ENCODE results near the gene KCTD6.
"Not testable (repeated sequence)": the region's sequence is repeated elsewhere in the genome, so short reads cannot be mapped to it uniquely, and the experiment has no call there.

Gene KCTD6

GRCh38 chr3:58524326-58524888, 32.5 kb downstream of the KCTD6 start:
- DNase-seq (ENCODE audit: low read depth in 2 of 2), result no peak

GRCh38 chr3:58526515-58526957, 34.6 kb downstream of the KCTD6 start:
- no peak for DNase-seq (ENCODE audit: low read depth in 2 of 2)

GRCh38 chr3:58527440-58527839, 35.5 kb downstream of the KCTD6 start:
- DNase-seq (ENCODE audit: low read depth in 2 of 2), result not testable (repeated sequence)

- no peak for DNase-seq (ENCODE audit: low read depth in 2 of 2)
These were observed 36.7 kb downstream of the KCTD6 start for GRCh38 chr3:58528629-58529028.

GRCh38 chr3:58529516-58530353, 37.8 kb downstream of the KCTD6 start:
- DNase-seq (ENCODE audit: low read depth in 2 of 2), result no peak

- DNase-seq (ENCODE audit: low read depth in 2 of 2), result no peak
These were observed 38.5 kb downstream of the KCTD6 start for GRCh38 chr3:58530354-58530865.

- DNase-seq (ENCODE audit: low read depth in 2 of 2), result no peak
These were observed 39.7 kb downstream of the KCTD6 start for GRCh38 chr3:58531555-58531954.

GRCh38 chr3:58531956-58532355, 40.1 kb downstream of the KCTD6 start:
- no peak for DNase-seq (ENCODE audit: low read depth in 2 of 2)

- peak; percentile 77 to 80 for DNase-seq (ENCODE audit: low read depth in 2 of 2)
These were observed 40.9 kb downstream of the KCTD6 start for GRCh38 chr3:58532794-58533220.

GRCh38 chr3:58534592-58535494, 42.9 kb downstream of the KCTD6 start:
- no peak for DNase-seq (ENCODE audit: low read depth in 2 of 2)

- no peak for DNase-seq (ENCODE audit: low read depth in 2 of 2)
These were observed 43.9 kb downstream of the KCTD6 start for GRCh38 chr3:58535531-58536500.

- no peak for DNase-seq (ENCODE audit: low read depth in 2 of 2)
These were observed 44.9 kb downstream of the KCTD6 start, which contains the start of gene ACOX2 for GRCh38 chr3:58536501-58537411. Gene ACOX2 (minus strand): TSS chr3:58537190. CDS start chr3:58535106, 2,084 bp downstream.

GRCh38 chr3:58537412-58538301, 45.8 kb downstream of the KCTD6 start:
- no peak for DNase-seq (ENCODE audit: low read depth in 2 of 2)

GRCh38 chr3:58539626-58540025, 47.7 kb downstream of the KCTD6 start:
- DNase-seq (ENCODE audit: low read depth in 2 of 2), result no peak

GRCh38 chr3:58540176-58540858, 48.4 kb downstream of the KCTD6 start:
- DNase-seq (ENCODE audit: low read depth in 2 of 2), result no peak

- no peak for DNase-seq (ENCODE audit: low read depth in 2 of 2)
These were observed 52.6 kb downstream of the KCTD6 start for GRCh38 chr3:58544541-58544940.

- no peak for DNase-seq (ENCODE audit: low read depth in 2 of 2)
These were observed 59.8 kb downstream of the KCTD6 start for GRCh38 chr3:58551636-58552180.
